ENCODE data around the gene NDRG3.

- TF ChIP-seq EZH2 (IDR thresholded peaks at IDR 0.05; ENCODE audit: insufficient read depth, poor library complexity, severe bottlenecking) (no peak), EZH2phosphoT487 (IDR thresholded peaks at IDR 0.05; ENCODE audit: insufficient read depth, low read depth) (no peak)
These were observed 46.5 kb upstream of the NDRG3 start for GRCh38 chr20:36792422-36792821.

Data from GM23248 (cell line).